Progenitor cell of endocrine pancreas (in vitro differentiated cells): Measurements from ENCODE around the gene DMXL2. TPM values are rescaled to one million over a fixed set of nuclear protein-coding genes. Genes with fewer than 3 reads are reported as not detected.

Source experiments
- DNase-seq: peaks from one replicate; pipeline ENCODE4 v3.0.0; 2021; ENCODE audit warnings: low spot score; ENCODE audit not compliant: unreplicated experiment
- H3K27ac Mint-ChIP-seq: 2 replicates; pipeline ENCODE4 v1.8.0; 2021; ENCODE audit warnings: mild to moderate bottlenecking, moderate library complexity, mixed read lengths
- H3K27me3 Mint-ChIP-seq: 2 replicates; pipeline ENCODE4 v1.8.0; 2021; ENCODE audit warnings: mixed read lengths
- H3K36me3 Mint-ChIP-seq: 2 replicates; pipeline ENCODE4 v1.8.0; 2022; ENCODE audit warnings: mixed read lengths; ENCODE audit not compliant: insufficient read depth
- H3K4me1 Mint-ChIP-seq: 2 replicates; pipeline ENCODE4 v1.8.0; 2021; ENCODE audit warnings: low read depth, mixed read lengths
- H3K4me3 Mint-ChIP-seq: 2 replicates; pipeline ENCODE4 v1.8.0; 2021; ENCODE audit warnings: low read depth, mild to moderate bottlenecking, moderate library complexity, mixed read lengths
- H3K9me3 Mint-ChIP-seq: 2 replicates; pipeline ENCODE4 v1.8.0; 2021; ENCODE audit warnings: low read depth, mixed read lengths
- total RNA-seq: library from RNA; stranded (reverse); gene quantifications from 2 replicates; pipeline ENCODE4 v1.2.1, GENCODE V29; 2021
- TF ChIP-seq, protein P1 (sequence below): fragments of 200-600 bp; sonication (generic); IDR thresholded peaks from one replicate; pipeline ENCODE4 v1.5.0; 2021; ENCODE audit warnings: antibody characterized with exemption, mild to moderate bottlenecking; ENCODE audit not compliant: unreplicated experiment

DMXL2 gene
- total RNA-seq, 1 donor from 2014 or later = 43.3 TPM

DNA sequence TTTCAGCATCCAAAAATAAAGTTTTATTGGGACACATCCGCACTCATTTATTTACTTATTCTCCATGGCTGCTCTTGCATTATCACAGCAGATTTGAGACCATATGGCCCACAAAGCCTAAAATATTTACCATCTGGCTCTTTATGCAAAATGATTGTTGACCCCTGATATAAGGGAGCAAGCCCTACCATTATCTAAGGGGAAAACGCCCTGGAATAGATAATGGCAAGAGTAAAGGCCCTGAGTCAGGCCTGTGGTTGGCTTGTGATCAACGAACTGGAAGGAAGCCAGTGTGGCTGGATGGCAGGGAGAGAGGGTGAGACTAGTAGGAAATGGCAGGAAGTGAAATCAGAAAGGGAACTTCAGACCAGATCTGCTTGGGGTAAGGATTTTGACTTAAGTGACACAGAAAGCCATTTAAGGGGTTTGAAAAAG is 24.6 kb upstream of the DMXL2 start:
- Mint-ChIP-seq H3K4me3 (no peak overlapping the region), H3K4me1 (no peaks in the 10 kb centered on the region), H3K9me3 (no peaks in the 10 kb centered on the region), H3K36me3 (no peaks in the 10 kb centered on the region), H3K27ac (no peak overlapping the region), H3K27me3 (peaks cover 3% of the 10 kb centered on the region)
- no peak for DNase-seq
- TF ChIP-seq, protein P1, sequence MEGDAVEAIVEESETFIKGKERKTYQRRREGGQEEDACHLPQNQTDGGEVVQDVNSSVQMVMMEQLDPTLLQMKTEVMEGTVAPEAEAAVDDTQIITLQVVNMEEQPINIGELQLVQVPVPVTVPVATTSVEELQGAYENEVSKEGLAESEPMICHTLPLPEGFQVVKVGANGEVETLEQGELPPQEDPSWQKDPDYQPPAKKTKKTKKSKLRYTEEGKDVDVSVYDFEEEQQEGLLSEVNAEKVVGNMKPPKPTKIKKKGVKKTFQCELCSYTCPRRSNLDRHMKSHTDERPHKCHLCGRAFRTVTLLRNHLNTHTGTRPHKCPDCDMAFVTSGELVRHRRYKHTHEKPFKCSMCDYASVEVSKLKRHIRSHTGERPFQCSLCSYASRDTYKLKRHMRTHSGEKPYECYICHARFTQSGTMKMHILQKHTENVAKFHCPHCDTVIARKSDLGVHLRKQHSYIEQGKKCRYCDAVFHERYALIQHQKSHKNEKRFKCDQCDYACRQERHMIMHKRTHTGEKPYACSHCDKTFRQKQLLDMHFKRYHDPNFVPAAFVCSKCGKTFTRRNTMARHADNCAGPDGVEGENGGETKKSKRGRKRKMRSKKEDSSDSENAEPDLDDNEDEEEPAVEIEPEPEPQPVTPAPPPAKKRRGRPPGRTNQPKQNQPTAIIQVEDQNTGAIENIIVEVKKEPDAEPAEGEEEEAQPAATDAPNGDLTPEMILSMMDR = no peak

DNA sequence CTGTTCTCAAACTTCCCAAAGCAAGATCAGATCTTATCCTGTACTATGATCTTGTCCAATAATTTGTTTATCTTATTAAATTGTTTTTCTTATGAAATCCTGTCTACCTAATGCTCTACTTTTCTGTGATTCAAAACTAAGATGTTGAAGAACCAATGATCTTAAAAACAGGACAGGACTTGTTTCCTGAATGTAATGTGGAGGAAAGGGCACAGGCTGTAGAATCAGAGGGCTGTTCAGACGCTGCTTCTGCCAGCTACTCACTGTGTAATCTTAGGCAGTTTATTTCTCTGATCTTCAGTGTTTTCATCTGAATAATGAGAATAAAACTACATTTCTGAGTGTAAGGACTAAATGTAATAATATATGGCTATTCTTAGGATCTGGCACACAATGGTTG is 20.1 kb upstream of the DMXL2 start:
- Mint-ChIP-seq H3K27ac (no peak overlapping the region), H3K4me1 (no peaks in the 10 kb centered on the region), H3K4me3 (no peak overlapping the region), H3K9me3 (no peaks in the 10 kb centered on the region), H3K27me3 (no peaks in the 10 kb centered on the region), H3K36me3 (no peaks in the 10 kb centered on the region)
- TF ChIP-seq, protein P1 = no peak
- DNase-seq = no peak

DNA sequence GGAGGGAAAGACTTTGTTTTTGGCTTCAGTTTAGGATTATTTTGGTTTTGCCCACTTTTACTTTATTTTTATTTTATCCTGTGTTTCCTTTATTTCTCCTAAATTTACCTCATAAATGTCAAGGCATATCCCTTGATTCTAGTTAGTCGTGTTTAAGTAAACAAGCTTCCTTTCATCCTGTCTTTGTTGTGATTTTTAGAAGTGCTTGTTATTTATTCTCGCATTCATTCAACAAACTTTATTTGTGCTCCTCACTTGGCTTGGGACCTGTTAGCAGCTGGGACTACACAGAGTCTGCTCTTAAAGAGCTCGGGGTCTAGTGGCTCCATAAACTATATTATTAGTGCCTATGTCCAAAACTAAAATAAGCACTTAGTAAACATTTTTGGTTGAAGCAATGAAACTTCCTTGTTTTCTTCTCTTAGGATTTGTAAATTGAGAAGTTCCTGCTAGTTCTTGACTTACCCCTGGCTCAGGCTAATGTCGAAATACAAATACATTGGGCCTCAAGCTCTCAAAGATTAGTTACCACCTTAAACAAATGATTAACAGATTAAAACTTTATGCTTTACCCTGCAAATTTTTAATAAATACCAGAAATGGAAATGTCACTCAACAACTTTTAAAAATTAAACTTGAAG is 19.0 kb upstream of the DMXL2 start:
- no peak overlapping the region for H3K27ac Mint-ChIP-seq
- DNase-seq = no peak
- TF ChIP-seq, protein P1 = no peak
- H3K9me3 Mint-ChIP-seq = no peaks in the 10 kb centered on the region
- H3K36me3 Mint-ChIP-seq = no peaks in the 10 kb centered on the region
- no peak overlapping the region for H3K4me3 Mint-ChIP-seq
- H3K27me3 Mint-ChIP-seq = no peaks in the 10 kb centered on the region
- peaks cover under 1% of the 10 kb centered on the region for H3K4me1 Mint-ChIP-seq

- no peaks in the 10 kb centered on the region for H3K9me3 Mint-ChIP-seq
- peaks cover 2% of the 10 kb centered on the region for H3K4me1 Mint-ChIP-seq
- H3K4me3 Mint-ChIP-seq = no peak overlapping the region
- TF ChIP-seq, protein P1 = no peak
- H3K27ac Mint-ChIP-seq = no peak overlapping the region
- no peaks in the 10 kb centered on the region for H3K36me3 Mint-ChIP-seq
- no peak for DNase-seq
- peaks cover 6% of the 10 kb centered on the region for H3K27me3 Mint-ChIP-seq
These were observed 12.1 kb upstream of the DMXL2 start for GRCh38 chr15:51634591-51635198.

GRCh38 chr15:51629612-51630011 is 7.0 kb upstream of the DMXL2 start:
- Mint-ChIP-seq H3K27ac (no peak overlapping the region), H3K9me3 (no peaks in the 10 kb centered on the region), H3K36me3 (no peaks in the 10 kb centered on the region), H3K4me1 (no peaks in the 10 kb centered on the region), H3K4me3 (no peak overlapping the region), H3K27me3 (peaks cover 12% of the 10 kb centered on the region)
- DNase-seq = no peak
- TF ChIP-seq, protein P1 = no peak
